Measurements from ENCODE around the gene OR10H1.
"Not testable (repeated sequence)": the region's sequence is repeated elsewhere in the genome, so short reads cannot be mapped to it uniquely, and the experiment has no call there.

Gene OR10H1

GRCh38 chr19:15828611-15829305 is 13.3 kb upstream of the OR10H1 start:
- DNase-seq = not testable (repeated sequence)

- DNase-seq = no peak
These were observed 12.7 kb upstream of the OR10H1 start for GRCh38 chr19:15828121-15828610.

GRCh38 chr19:15825753-15826152 is 10.3 kb upstream of the OR10H1 start:
- no peak for DNase-seq

- DNase-seq = no peak
These were observed 5.2 kb upstream of the OR10H1 start for GRCh38 chr19:15820646-15821045.

GRCh38 chr19:15813916-15814315 is 1.5 kb downstream of the OR10H1 start:
- DNase-seq = no peak

GRCh38 chr19:15812060-15812722 is 3.3 kb downstream of the OR10H1 start:
- no peak for DNase-seq

GRCh38 chr19:15811476-15811875 is 4.0 kb downstream of the OR10H1 start:
- DNase-seq = no peak

- no peak for DNase-seq
These were observed 5.1 kb downstream of the OR10H1 start for GRCh38 chr19:15810335-15810734.

GRCh38 chr19:15794279-15794678 is 21.2 kb downstream of the OR10H1 start:
- DNase-seq = not testable (repeated sequence)

GRCh38 chr19:15790096-15790495 is 25.4 kb downstream of the OR10H1 start:
- no peak for DNase-seq

- no peak for DNase-seq
These were observed 26.7 kb downstream of the OR10H1 start for GRCh38 chr19:15788594-15789270.

- no peak for DNase-seq
These were observed 27.8 kb downstream of the OR10H1 start, which contains the start of gene OR10H5 for GRCh38 chr19:15787611-15788155. Gene OR10H5, plus strand, starts transcription at chr19:15787661. Its CDS starts 6,388 bp downstream, at chr19:15794049.

- not testable (repeated sequence) for DNase-seq
These were observed 32.6 kb downstream of the OR10H1 start for GRCh38 chr19:15782896-15783295.

GRCh38 chr19:15782211-15782610 is 33.3 kb downstream of the OR10H1 start:
- no peak for DNase-seq

- no peak for DNase-seq
These were observed 33.8 kb downstream of the OR10H1 start for GRCh38 chr19:15781661-15782060.

- DNase-seq = no peak
These were observed 34.6 kb downstream of the OR10H1 start for GRCh38 chr19:15780610-15781418.

- DNase-seq = no peak
These were observed 35.5 kb downstream of the OR10H1 start for GRCh38 chr19:15779756-15780476.

GRCh38 chr19:15776991-15777970 is 38.2 kb downstream of the OR10H1 start:
- DNase-seq = no peak

- DNase-seq = no peak
These were observed 39.2 kb downstream of the OR10H1 start for GRCh38 chr19:15776264-15776663.

GRCh38 chr19:15775249-15775648 is 40.2 kb downstream of the OR10H1 start:
- DNase-seq = no peak

GRCh38 chr19:15774159-15774558 is 41.3 kb downstream of the OR10H1 start:
- not testable (repeated sequence) for DNase-seq

Data from activated CD4-positive, CD25-positive, alpha-beta regulatory T cell (primary cell).